IPS-18a (cell line): ENCODE data around the gene BAZ1B.
A peak's percentile ranks its signal among the peaks of the same experiment; 100 is the strongest.
"Not testable (repeated sequence)": the region's sequence is repeated elsewhere in the genome, so short reads cannot be mapped to it uniquely, and the experiment has no call there.

ENCODE experiments used
- H3K27ac ChIP-seq: one replicate; pipeline ENCODE4 v1.5.1; 2013; ENCODE audit warnings: low read length
- H3K27me3 ChIP-seq: one replicate; pipeline ENCODE4 v1.6.1; 2013; ENCODE audit warnings: mild to moderate bottlenecking, low read length; ENCODE audit not compliant: control insufficient read depth, insufficient read depth
- H3K36me3 ChIP-seq: one replicate; pipeline ENCODE4 v1.6.1; 2013; ENCODE audit warnings: low read depth, low read length; ENCODE audit not compliant: control insufficient read depth
- H3K4me1 ChIP-seq: one replicate; pipeline ENCODE4 v1.6.1; 2013; ENCODE audit warnings: low read depth, low read length; ENCODE audit not compliant: control insufficient read depth
- H3K4me3 ChIP-seq: one replicate; pipeline ENCODE4 v1.5.1; 2013; ENCODE audit warnings: low read length
- H3K9ac ChIP-seq: one replicate; pipeline ENCODE4 v1.6.1; 2013; ENCODE audit warnings: mild to moderate bottlenecking, low read length, moderate library complexity
- H3K9me3 ChIP-seq: one replicate; pipeline ENCODE4 v1.6.1; 2013; ENCODE audit warnings: low read depth, low read length; ENCODE audit not compliant: control insufficient read depth

Gene BAZ1B

GRCh38 chr7:73430540-73430939, 91.6 kb downstream of the BAZ1B start:
- not testable (repeated sequence) for H3K36me3 ChIP-seq, H3K4me3 ChIP-seq, H3K9me3 ChIP-seq, H3K9ac ChIP-seq, H3K4me1 ChIP-seq, H3K27ac ChIP-seq
- peaks cover 16% of the 10 kb centered on the region for H3K27me3 ChIP-seq

- Histone ChIP-seq H3K36me3 (no peaks in the 10 kb centered on the region), H3K9me3 (no peaks in the 10 kb centered on the region), H3K4me3 (no peak overlapping the region), H3K27ac (no peak overlapping the region), H3K27me3 (peaks cover 10% of the 10 kb centered on the region), H3K9ac (no peak overlapping the region), H3K4me1 (peaks cover 6% of the 10 kb centered on the region)
These were observed 92.2 kb downstream of the BAZ1B start for GRCh38 chr7:73429622-73430505.

GRCh38 chr7:73429215-73429614, 92.9 kb downstream of the BAZ1B start:
- Histone ChIP-seq H3K4me3 (peak overlapping the region; percentile 40), H3K4me1 (peaks cover 6% of the 10 kb centered on the region), H3K9ac (peak overlapping the region; percentile 7)

GRCh38 chr7:73427902-73428787, 93.9 kb downstream of the BAZ1B start:
- no peaks in the 10 kb centered on the region for H3K27me3 ChIP-seq
- H3K27ac ChIP-seq: no peak overlapping the region
- peaks cover 6% of the 10 kb centered on the region for H3K4me1 ChIP-seq
- peak overlapping the region; percentile 40 for H3K4me3 ChIP-seq
- H3K36me3 ChIP-seq: no peaks in the 10 kb centered on the region
- no peak overlapping the region for H3K9ac ChIP-seq
- no peaks in the 10 kb centered on the region for H3K9me3 ChIP-seq

More at GRCh38 chr7:73429215-73429614, 92.9 kb downstream of the BAZ1B start:
- peaks cover 4% of the 10 kb centered on the region for H3K27me3 ChIP-seq
- no peak overlapping the region for H3K27ac ChIP-seq
- no peaks in the 10 kb centered on the region for H3K9me3 ChIP-seq
- H3K36me3 ChIP-seq: no peaks in the 10 kb centered on the region

- peaks cover 6% of the 10 kb centered on the region for H3K4me1 ChIP-seq
- no peak overlapping the region for H3K9ac ChIP-seq
- H3K9me3 ChIP-seq: no peaks in the 10 kb centered on the region
- no peak overlapping the region for H3K27ac ChIP-seq
- no peaks in the 10 kb centered on the region for H3K36me3 ChIP-seq
- no peaks in the 10 kb centered on the region for H3K27me3 ChIP-seq
- H3K4me3 ChIP-seq: no peak overlapping the region
These were observed 96.1 kb downstream of the BAZ1B start for GRCh38 chr7:73426016-73426415.

GRCh38 chr7:73425356-73425983, 96.6 kb downstream of the BAZ1B start:
- no peaks in the 10 kb centered on the region for H3K36me3 ChIP-seq
- no peak overlapping the region for H3K4me3 ChIP-seq
- H3K9ac ChIP-seq: no peak overlapping the region
- H3K27ac ChIP-seq: no peak overlapping the region
- H3K27me3 ChIP-seq: no peaks in the 10 kb centered on the region
- H3K4me1 ChIP-seq: peaks cover 6% of the 10 kb centered on the region
- no peaks in the 10 kb centered on the region for H3K9me3 ChIP-seq

- H3K9me3 ChIP-seq: no peaks in the 10 kb centered on the region
- H3K9ac ChIP-seq: no peak overlapping the region
These were observed 97.6 kb downstream of the BAZ1B start for GRCh38 chr7:73424489-73424885.

GRCh38 chr7:73423519-73424488, 98.3 kb downstream of the BAZ1B start:
- Histone ChIP-seq H3K9me3 (no peaks in the 10 kb centered on the region), H3K4me1 (peaks cover 3% of the 10 kb centered on the region), H3K27me3 (no peaks in the 10 kb centered on the region), H3K4me3 (peak overlapping the region; percentile 44), H3K36me3 (no peaks in the 10 kb centered on the region), H3K27ac (no peak overlapping the region), H3K9ac (no peak overlapping the region)

More at GRCh38 chr7:73424489-73424885, 97.6 kb downstream of the BAZ1B start:
- Histone ChIP-seq H3K4me3 (no peak overlapping the region), H3K27me3 (no peaks in the 10 kb centered on the region), H3K27ac (no peak overlapping the region), H3K36me3 (no peaks in the 10 kb centered on the region), H3K4me1 (peaks cover 6% of the 10 kb centered on the region)

GRCh38 chr7:73420610-73421009, 101.5 kb downstream of the BAZ1B start:
- H3K4me3 ChIP-seq, H3K4me1 ChIP-seq, H3K9me3 ChIP-seq, H3K36me3 ChIP-seq, H3K27ac ChIP-seq, H3K27me3 ChIP-seq, H3K9ac ChIP-seq: not testable (repeated sequence)

- not testable (repeated sequence) for H3K9me3 ChIP-seq, H3K27me3 ChIP-seq, H3K4me3 ChIP-seq, H3K9ac ChIP-seq, H3K36me3 ChIP-seq, H3K27ac ChIP-seq, H3K4me1 ChIP-seq
These were observed 102.1 kb downstream of the BAZ1B start for GRCh38 chr7:73420016-73420415.
